ENCODE results near the gene ZNF408. TPM values are rescaled to one million over a fixed set of nuclear protein-coding genes. Genes with fewer than 3 reads are reported as not detected.

The ZNF408 gene
- polyA plus RNA-seq, 4 donors: 8.7 to 11.6 (median 11.5) TPM

DNA sequence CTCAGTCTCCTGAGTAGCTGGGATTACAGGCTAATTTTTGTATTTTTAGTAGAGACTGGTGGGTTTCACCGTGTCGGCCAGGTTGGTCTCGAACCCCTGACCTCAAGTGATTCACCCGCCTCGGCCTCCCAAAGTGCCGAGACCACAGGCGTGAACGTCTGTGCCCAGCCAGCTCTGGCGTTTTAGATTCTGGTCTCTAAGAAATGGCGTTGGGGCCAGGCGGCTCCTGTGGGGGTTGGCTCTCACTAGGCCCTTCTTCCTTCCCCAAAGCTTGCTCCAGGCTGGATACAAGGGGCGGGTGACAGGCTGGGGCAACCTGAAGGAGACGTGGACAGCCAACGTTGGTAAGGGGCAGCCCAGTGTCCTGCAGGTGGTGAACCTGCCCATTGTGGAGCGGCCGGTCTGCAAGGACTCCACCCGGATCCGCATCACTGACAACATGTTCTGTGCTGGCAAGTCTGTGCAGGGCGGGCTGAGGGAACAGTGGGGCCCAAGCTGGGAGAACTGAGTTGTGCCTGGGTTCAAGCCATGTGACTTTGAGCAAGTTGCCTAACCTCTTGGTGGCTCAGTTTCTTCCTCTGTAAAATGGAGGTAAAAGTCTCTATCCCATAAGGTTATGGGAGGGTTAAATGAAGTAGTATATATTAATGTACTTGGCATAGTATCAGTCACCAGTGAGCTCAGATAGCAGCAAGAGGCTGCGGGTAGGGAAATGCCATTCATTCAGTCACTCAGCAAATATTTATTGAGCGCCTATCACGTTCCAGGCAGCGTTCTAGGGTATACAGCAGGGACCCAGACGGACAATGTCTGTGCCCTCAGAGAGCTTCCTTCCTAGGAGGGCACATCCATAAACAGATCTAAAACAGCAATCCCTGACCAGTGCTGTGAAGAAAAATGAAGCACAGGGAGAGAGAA, 28.5 kb downstream of the ZNF408 start:
- FAIRE-seq: no peak
- H3K27ac ChIP-seq (ENCODE audit: low read depth in 1 of 3, low read length in 2 of 3): no peak overlapping the region
- WGBS, 3 donors: 78 to 87% (median 84%) methylated on average over 24 of the region's 24 CpGs

DNA sequence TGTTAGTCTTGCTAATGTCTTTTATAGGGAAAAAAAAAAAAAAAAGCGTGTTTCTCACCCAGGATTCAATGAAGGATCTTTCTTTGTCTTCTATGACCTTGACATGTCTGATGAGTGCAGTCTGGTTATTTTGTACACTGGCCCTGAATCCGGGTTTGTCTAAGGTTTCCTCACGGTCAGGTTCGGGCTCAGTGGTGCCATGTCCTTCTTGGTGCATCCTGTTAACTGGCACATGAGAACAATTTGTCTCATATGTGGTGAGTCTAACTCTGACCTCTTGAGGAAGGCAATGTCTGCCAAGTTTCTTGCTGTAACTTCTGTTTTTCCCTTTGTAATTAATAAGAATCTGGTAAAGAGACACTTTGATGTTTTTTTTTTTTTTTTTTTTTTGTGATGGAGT, 30.7 kb downstream of the ZNF408 start:
- H3K27ac ChIP-seq (ENCODE audit: low read depth in 1 of 3, low read length in 2 of 3): no peak overlapping the region
- WGBS, 3 donors: 90 to 93% (median 90%) methylated on average over 4 of the region's 4 CpGs
- H3K9me3 ChIP-seq (ENCODE audit: control insufficient read depth in 2 of 2, insufficient read depth in 1 of 2, low read depth in 1 of 2, low read length in 1 of 2): no peaks in the 10 kb centered on the region
- no peaks in the 10 kb centered on the region for H3K4me1 ChIP-seq (ENCODE audit: control insufficient read depth in 3 of 3, insufficient read depth in 2 of 3, low read depth in 1 of 3, low read length in 2 of 3)
- no peaks in the 10 kb centered on the region for H3K27me3 ChIP-seq (ENCODE audit: control insufficient read depth in 3 of 3, insufficient read depth in 3 of 3, low read length in 3 of 3)
- H3K36me3 ChIP-seq (ENCODE audit: control insufficient read depth in 3 of 3, insufficient read depth in 2 of 3, low read depth in 1 of 3, low read length in 3 of 3): no peaks in the 10 kb centered on the region
- FAIRE-seq (no peak), DNase-seq (no peak)
- H3K4me3 ChIP-seq (ENCODE audit: low read depth in 1 of 3, low read length in 3 of 3): no peak overlapping the region

More for the DNA sequence above, 28.5 kb downstream of the ZNF408 start:
- H3K27me3 ChIP-seq (ENCODE audit: control insufficient read depth in 3 of 3, insufficient read depth in 3 of 3, low read length in 3 of 3): no peaks in the 10 kb centered on the region
- no peak overlapping the region for H3K4me3 ChIP-seq (ENCODE audit: low read depth in 1 of 3, low read length in 3 of 3)
- no peaks in the 10 kb centered on the region for H3K9me3 ChIP-seq (ENCODE audit: control insufficient read depth in 2 of 2, insufficient read depth in 1 of 2, low read depth in 1 of 2, low read length in 1 of 2)
- no peaks in the 10 kb centered on the region for H3K36me3 ChIP-seq (ENCODE audit: control insufficient read depth in 3 of 3, insufficient read depth in 2 of 3, low read depth in 1 of 3, low read length in 3 of 3)
- no peak for DNase-seq
- no peaks in the 10 kb centered on the region for H3K4me1 ChIP-seq (ENCODE audit: control insufficient read depth in 3 of 3, insufficient read depth in 2 of 3, low read depth in 1 of 3, low read length in 2 of 3)

DNA sequence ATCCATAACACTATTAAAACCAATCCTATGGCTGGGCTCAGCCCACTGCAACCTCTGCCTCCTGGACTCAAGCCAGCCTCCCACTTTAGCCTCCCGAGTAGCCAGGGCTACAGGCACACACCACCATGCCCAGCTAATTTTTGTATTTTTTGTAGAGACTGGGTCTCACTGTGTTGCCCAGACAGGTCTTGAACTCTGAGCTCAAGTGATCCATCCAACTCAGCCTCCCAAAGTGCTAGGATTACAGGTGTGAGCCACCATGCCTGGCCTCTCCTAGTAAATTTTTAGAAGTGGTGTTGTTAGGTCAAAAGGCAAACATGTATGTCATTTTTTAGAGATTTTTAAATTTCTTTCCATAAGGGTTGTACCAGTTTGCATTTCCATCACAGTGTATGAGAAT, 32.4 kb downstream of the ZNF408 start:
- Histone ChIP-seq H3K36me3 (ENCODE audit: control insufficient read depth in 3 of 3, insufficient read depth in 2 of 3, low read depth in 1 of 3, low read length in 3 of 3) (no peaks in the 10 kb centered on the region), H3K27ac (ENCODE audit: low read depth in 1 of 3, low read length in 2 of 3) (no peak overlapping the region), H3K4me1 (ENCODE audit: control insufficient read depth in 3 of 3, insufficient read depth in 2 of 3, low read depth in 1 of 3, low read length in 2 of 3) (no peaks in the 10 kb centered on the region), H3K4me3 (ENCODE audit: low read depth in 1 of 3, low read length in 3 of 3) (no peak overlapping the region), H3K9me3 (ENCODE audit: control insufficient read depth in 2 of 2, insufficient read depth in 1 of 2, low read depth in 1 of 2, low read length in 1 of 2) (no peaks in the 10 kb centered on the region), H3K27me3 (ENCODE audit: control insufficient read depth in 3 of 3, insufficient read depth in 3 of 3, low read length in 3 of 3) (no peaks in the 10 kb centered on the region)
- DNase-seq (no peak), FAIRE-seq (no peak)
- 70 to 86% (median 75%) methylated on average over 1 of the region's 1 CpG for WGBS, 3 donors

DNA sequence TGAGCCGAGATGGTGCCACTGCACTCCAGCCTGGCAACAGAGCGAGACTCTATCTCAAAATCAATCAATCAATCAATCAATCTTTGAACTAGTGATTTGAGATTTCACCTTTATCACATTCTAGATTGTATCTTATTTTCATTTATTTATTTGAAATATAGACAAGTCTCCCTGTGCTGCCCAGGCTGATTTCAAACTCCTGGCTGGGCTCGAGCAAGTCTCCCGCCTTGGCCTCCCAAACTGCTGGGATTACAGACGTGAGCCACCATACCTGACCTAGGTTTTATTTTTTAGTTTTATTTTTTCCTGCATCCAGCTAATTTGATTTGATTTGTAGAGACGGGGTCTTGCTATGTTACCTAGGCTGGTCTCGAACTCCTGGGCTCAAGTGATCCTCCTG, 35.3 kb downstream of the ZNF408 start:
- no peak for FAIRE-seq
- H3K27me3 ChIP-seq (ENCODE audit: control insufficient read depth in 3 of 3, insufficient read depth in 3 of 3, low read length in 3 of 3): no peaks in the 10 kb centered on the region

DNA sequence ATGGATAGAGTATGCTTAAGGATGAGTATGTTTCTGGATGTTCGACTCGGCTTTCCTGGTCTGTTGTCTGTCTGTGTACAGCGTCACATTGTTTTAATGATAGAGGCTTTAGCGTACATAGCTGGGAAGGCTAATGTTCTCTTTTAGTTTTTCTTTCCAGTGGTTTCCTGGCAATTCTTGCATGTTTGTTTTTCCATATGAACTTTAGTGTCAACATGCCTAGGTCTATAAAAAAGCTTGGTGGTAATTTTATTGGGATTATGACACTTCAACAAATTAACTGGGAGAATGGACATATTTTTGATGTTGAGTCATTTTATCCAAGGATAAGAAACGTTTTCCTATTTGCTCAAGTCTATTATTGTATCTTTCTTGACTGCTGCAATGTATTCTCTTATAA, 35.8 kb downstream of the ZNF408 start:
- no peak overlapping the region for H3K27ac ChIP-seq (ENCODE audit: low read depth in 1 of 3, low read length in 2 of 3)
- no peaks in the 10 kb centered on the region for H3K27me3 ChIP-seq (ENCODE audit: control insufficient read depth in 3 of 3, insufficient read depth in 3 of 3, low read length in 3 of 3)
- 66 to 68% (median 66%) methylated on average over 5 of the region's 5 CpGs for WGBS, 3 donors
- FAIRE-seq (no peak), DNase-seq (no peak)
- H3K36me3 ChIP-seq (ENCODE audit: control insufficient read depth in 3 of 3, insufficient read depth in 2 of 3, low read depth in 1 of 3, low read length in 3 of 3): peaks cover 0 to 11% (median 2%) of the 10 kb centered on the region in 3 donors
- no peaks in the 10 kb centered on the region for H3K9me3 ChIP-seq (ENCODE audit: control insufficient read depth in 2 of 2, insufficient read depth in 1 of 2, low read depth in 1 of 2, low read length in 1 of 2)
- H3K4me3 ChIP-seq (ENCODE audit: low read depth in 1 of 3, low read length in 3 of 3): no peak overlapping the region
- no peaks in the 10 kb centered on the region for H3K4me1 ChIP-seq (ENCODE audit: control insufficient read depth in 3 of 3, insufficient read depth in 2 of 3, low read depth in 1 of 3, low read length in 2 of 3)

More for the DNA sequence above, 35.3 kb downstream of the ZNF408 start:
- H3K36me3 ChIP-seq (ENCODE audit: control insufficient read depth in 3 of 3, insufficient read depth in 2 of 3, low read depth in 1 of 3, low read length in 3 of 3): peaks cover 0 to 6% (median 0%) of the 10 kb centered on the region in 3 donors
- no peak for DNase-seq
- H3K4me3 ChIP-seq (ENCODE audit: low read depth in 1 of 3, low read length in 3 of 3): no peak overlapping the region
- H3K27ac ChIP-seq (ENCODE audit: low read depth in 1 of 3, low read length in 2 of 3): no peak overlapping the region
- H3K4me1 ChIP-seq (ENCODE audit: control insufficient read depth in 3 of 3, insufficient read depth in 2 of 3, low read depth in 1 of 3, low read length in 2 of 3): no peaks in the 10 kb centered on the region
- WGBS, 3 donors: 89 to 93% (median 92%) methylated on average over 7 of the region's 7 CpGs
- H3K9me3 ChIP-seq (ENCODE audit: control insufficient read depth in 2 of 2, insufficient read depth in 1 of 2, low read depth in 1 of 2, low read length in 1 of 2): no peaks in the 10 kb centered on the region

DNA sequence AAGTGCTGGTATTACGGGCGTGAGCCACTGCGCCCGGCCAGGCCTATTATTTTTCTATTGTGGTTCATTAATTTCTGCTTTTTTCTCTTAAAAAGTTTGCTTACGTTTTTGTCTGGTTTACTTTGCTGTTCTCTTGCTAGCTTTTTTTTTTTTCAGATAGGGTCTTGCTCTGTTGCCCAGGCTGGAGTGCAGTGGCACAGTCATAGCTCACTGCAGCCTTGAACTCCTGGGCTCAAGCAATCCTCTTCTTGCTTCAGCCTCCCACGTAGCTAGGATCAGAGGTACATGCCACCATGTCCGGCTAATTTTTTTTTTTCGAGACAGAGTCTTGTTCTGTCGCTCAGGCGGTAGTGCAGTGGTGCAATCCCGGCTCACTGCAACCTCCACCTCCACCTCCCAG, 36.9 kb downstream of the ZNF408 start:
- H3K4me3 ChIP-seq (ENCODE audit: low read depth in 1 of 3, low read length in 3 of 3): no peak overlapping the region
- H3K9me3 ChIP-seq (ENCODE audit: control insufficient read depth in 2 of 2, insufficient read depth in 1 of 2, low read depth in 1 of 2, low read length in 1 of 2): no peaks in the 10 kb centered on the region
- peaks cover 3 to 19% (median 5%) of the 10 kb centered on the region in 3 donors for H3K36me3 ChIP-seq (ENCODE audit: control insufficient read depth in 3 of 3, insufficient read depth in 2 of 3, low read depth in 1 of 3, low read length in 3 of 3)
- no peak overlapping the region for H3K27ac ChIP-seq (ENCODE audit: low read depth in 1 of 3, low read length in 2 of 3)
- DNase-seq (no peak), FAIRE-seq (no peak)
- H3K27me3 ChIP-seq (ENCODE audit: control insufficient read depth in 3 of 3, insufficient read depth in 3 of 3, low read length in 3 of 3): no peaks in the 10 kb centered on the region
- 94 to 96% (median 95%) methylated on average over 11 of the region's 11 CpGs for WGBS, 3 donors
- no peaks in the 10 kb centered on the region for H3K4me1 ChIP-seq (ENCODE audit: control insufficient read depth in 3 of 3, insufficient read depth in 2 of 3, low read depth in 1 of 3, low read length in 2 of 3)

DNA sequence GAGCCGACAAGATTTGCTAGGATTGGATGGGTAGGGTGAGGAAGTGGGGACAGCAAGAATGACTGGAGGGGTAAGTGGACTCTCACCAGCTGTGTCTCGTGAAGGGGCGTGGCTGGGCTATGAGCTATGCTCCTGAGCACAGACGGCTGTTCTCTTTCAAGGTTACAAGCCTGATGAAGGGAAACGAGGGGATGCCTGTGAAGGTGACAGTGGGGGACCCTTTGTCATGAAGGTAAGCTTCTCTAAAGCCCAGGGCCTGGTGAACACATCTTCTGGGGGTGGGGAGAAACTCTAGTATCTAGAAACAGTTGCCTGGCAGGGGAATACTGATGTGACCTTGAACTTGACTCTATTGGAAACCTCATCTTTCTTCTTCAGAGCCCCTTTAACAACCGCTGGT, 38.1 kb downstream of the ZNF408 start:
- no peaks in the 10 kb centered on the region for H3K9me3 ChIP-seq (ENCODE audit: control insufficient read depth in 2 of 2, insufficient read depth in 1 of 2, low read depth in 1 of 2, low read length in 1 of 2)
- peak; percentile 28 to 52 for DNase-seq
- peaks cover 8 to 25% (median 10%) of the 10 kb centered on the region in 3 donors for H3K36me3 ChIP-seq (ENCODE audit: control insufficient read depth in 3 of 3, insufficient read depth in 2 of 3, low read depth in 1 of 3, low read length in 3 of 3)
- H3K27ac ChIP-seq (ENCODE audit: low read depth in 1 of 3, low read length in 2 of 3): no peak overlapping the region
- no peaks in the 10 kb centered on the region for H3K4me1 ChIP-seq (ENCODE audit: control insufficient read depth in 3 of 3, insufficient read depth in 2 of 3, low read depth in 1 of 3, low read length in 2 of 3)
- FAIRE-seq: no peak
- H3K4me3 ChIP-seq (ENCODE audit: low read depth in 1 of 3, low read length in 3 of 3): no peak overlapping the region
- no peaks in the 10 kb centered on the region for H3K27me3 ChIP-seq (ENCODE audit: control insufficient read depth in 3 of 3, insufficient read depth in 3 of 3, low read length in 3 of 3)
- WGBS, 3 donors: 34 to 63% (median 58%) methylated on average over 6 of the region's 6 CpGs

DNA sequence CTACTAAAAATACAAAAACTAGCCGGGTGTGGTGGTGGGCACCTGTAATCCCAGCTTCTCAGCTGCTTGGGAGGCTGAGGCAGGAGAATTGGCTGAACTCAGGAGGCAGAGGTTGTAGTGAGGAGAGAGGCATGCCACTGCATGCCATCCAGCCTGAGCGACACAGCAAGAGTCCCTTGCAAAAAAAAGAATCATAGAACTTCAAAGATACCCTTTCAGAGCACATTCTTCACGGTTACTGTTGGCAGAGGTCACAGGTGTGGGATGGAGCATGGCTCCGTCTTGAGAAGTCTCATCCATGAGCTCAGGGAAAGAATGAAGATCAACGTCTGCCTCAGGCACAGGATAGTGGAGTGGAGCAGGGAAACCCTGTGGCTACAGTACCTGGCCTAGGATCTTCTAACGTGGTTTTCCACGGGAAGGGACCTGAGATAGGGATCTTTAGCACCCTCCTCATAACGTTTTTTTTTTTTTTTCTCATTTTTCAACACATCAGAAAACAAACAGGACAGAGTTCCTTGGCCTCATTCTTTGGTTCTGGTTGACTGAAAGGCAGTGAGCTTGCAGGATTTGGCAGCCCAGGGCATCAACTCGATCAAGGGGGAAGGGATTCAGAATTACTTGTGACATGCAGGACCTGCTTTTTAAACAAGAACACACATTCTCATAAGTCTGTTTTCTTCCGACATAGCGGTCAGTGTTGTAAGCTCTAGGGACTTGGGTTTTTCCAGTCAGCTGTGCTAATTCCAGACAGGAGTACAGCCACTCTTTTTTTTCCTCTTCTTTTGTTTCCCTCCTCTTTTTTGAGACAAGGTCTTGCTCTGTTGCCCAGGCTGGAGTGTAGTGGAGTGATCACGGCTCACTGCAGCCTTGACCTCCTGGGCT, 41.0 kb downstream of the ZNF408 start:
- WGBS, 3 donors: 71 to 78% (median 77%) methylated on average over 12 of the region's 12 CpGs
- H3K4me1 ChIP-seq (ENCODE audit: control insufficient read depth in 3 of 3, insufficient read depth in 2 of 3, low read depth in 1 of 3, low read length in 2 of 3): no peaks in the 10 kb centered on the region
- no peak for DNase-seq
- peaks cover 11 to 36% (median 18%) of the 10 kb centered on the region in 3 donors for H3K36me3 ChIP-seq (ENCODE audit: control insufficient read depth in 3 of 3, insufficient read depth in 2 of 3, low read depth in 1 of 3, low read length in 3 of 3)
- no peaks in the 10 kb centered on the region for H3K27me3 ChIP-seq (ENCODE audit: control insufficient read depth in 3 of 3, insufficient read depth in 3 of 3, low read length in 3 of 3)
- H3K27ac ChIP-seq (ENCODE audit: low read depth in 1 of 3, low read length in 2 of 3): no peak overlapping the region
- H3K4me3 ChIP-seq (ENCODE audit: low read depth in 1 of 3, low read length in 3 of 3): no peak overlapping the region
- FAIRE-seq: no peak
- no peaks in the 10 kb centered on the region for H3K9me3 ChIP-seq (ENCODE audit: control insufficient read depth in 2 of 2, insufficient read depth in 1 of 2, low read depth in 1 of 2, low read length in 1 of 2)

Data from small intestine (tissue), 7 donors.